Panc1 (cell line): ENCODE data around the gene TXNRD1. TPM values are rescaled to one million over a fixed set of nuclear protein-coding genes. Genes with fewer than 3 reads are reported as not detected.

ENCODE experiments used
- ATAC-seq: fragments of 200-7000 bp; cut with Tn5 transposase; 2 replicates; pipeline ENCODE4 v1.9.1; 2020; ENCODE audit warnings: mild to moderate bottlenecking, moderate library complexity
- BruUV-seq: library from RNA; stranded (reverse); fragments of 400-500 nt; replicated peaks from 2 replicates; lab custom pipeline; 2021; lab: Mats Ljungman, UMichigan
- CTCF ChIA-PET: fragments of 300-600 bp; sonication (Branson Sonifier 250); formaldehyde crosslinking; loops from one replicate; lab custom pipeline; 2022; ENCODE audit warnings: antibody characterized with exemption; lab: Charles Lee
- POLR2A ChIA-PET: fragments of 300-600 bp; sonication (Branson Sonifier 250); formaldehyde crosslinking; loops from one replicate; lab custom pipeline; 2022; ENCODE audit warnings: antibody characterized with exemption; lab: Charles Lee
- DNase-seq: peaks from one replicate; pipeline ENCODE4 v3.0.0-alpha.2; 2010; ENCODE audit warnings: low read depth, low spot score
- H3K27ac ChIP-seq: 2 replicates; pipeline ENCODE4 v1.5.1; 2011; ENCODE audit warnings: mild to moderate bottlenecking, low read length, inconsistent platforms
- H3K27me3 ChIP-seq: fragments of 200-500 bp; sonication (Bioruptor generic); 2 replicates; pipeline ENCODE4 v1.6.0; 2014; ENCODE audit warnings: low read length, inconsistent platforms; ENCODE audit not compliant: control insufficient read depth, insufficient read depth
- H3K36me3 ChIP-seq: fragments of 200-500 bp; sonication (Bioruptor generic); 2 replicates; pipeline ENCODE4 v1.5.1; 2014; ENCODE audit warnings: inconsistent platforms, mild to moderate bottlenecking, low read length, moderate library complexity; ENCODE audit not compliant: control insufficient read depth, insufficient read depth
- H3K4me1 ChIP-seq: 2 replicates; pipeline ENCODE4 v1.5.1; 2011; ENCODE audit warnings: inconsistent platforms, mild to moderate bottlenecking, low read length, moderate library complexity; ENCODE audit not compliant: control insufficient read depth, insufficient read depth
- H3K4me3 ChIP-seq, 2 experiments: 2 replicates each; pipeline ENCODE4 v1.5.1; 2011 to 2012; ENCODE audit warnings: low read depth in 2 of 2, low read length in 2 of 2, mild to moderate bottlenecking in 2 of 2, inconsistent platforms in 1 of 2, moderate library complexity in 1 of 2
- H3K9me3 ChIP-seq: fragments of 200-500 bp; sonication (Bioruptor generic); 2 replicates; pipeline ENCODE4 v1.5.1; 2014; ENCODE audit warnings: low read depth, mild to moderate bottlenecking, inconsistent platforms, low read length, moderate library complexity; ENCODE audit not compliant: control insufficient read depth, insufficient read depth
- POLR2AphosphoS5 ChIP-seq: IDR thresholded peaks from 2 replicates; pipeline ENCODE4 v1.6.1; 2012; ENCODE audit warnings: mild to moderate bottlenecking, low read depth, low read length, moderate library complexity
- SIN3A ChIP-seq: IDR thresholded peaks from 2 replicates; pipeline ENCODE4 v1.6.1; 2012; ENCODE audit warnings: low read depth, mild to moderate bottlenecking, low read length, moderate library complexity, borderline replicate concordance; ENCODE audit not compliant: insufficient read depth
- TCF7L2 ChIP-seq: IDR thresholded peaks from 2 replicates; pipeline ENCODE4 v1.6.1; 2011; ENCODE audit warnings: mild to moderate bottlenecking, low read depth, low read length, inconsistent platforms
- in situ Hi-C: cut with HindIII; loops from 2 replicates; pipeline ENCODE4 v1.10.0; 2016; ENCODE audit warnings: low sequenced_read_pairs, low pct_unique_long_range_greater_than_20kb
- intact Hi-C: fragments of 100-400 bp; cut with micrococcal nuclease; formaldehyde crosslinking; loops from one replicate; pipeline ENCODE4 v1.10.0; 2022; ENCODE audit not compliant: unreplicated experiment
- total RNA-seq: library from RNA; stranded (reverse); gene quantifications from one replicate; pipeline ENCODE4 v1.2.1, GENCODE V29; 2021; ENCODE audit not compliant: unreplicated experiment
- TF ChIP-seq, protein P1 (sequence below), 2 experiments: IDR thresholded peaks; 2 replicates each; pipeline ENCODE4 v1.6.1; 2011 to 2012; ENCODE audit warnings: low read depth in 2 of 2, control low read depth in 1 of 2, low read length in 1 of 2, mild to moderate bottlenecking in 1 of 2, moderate library complexity in 1 of 2; ENCODE audit not compliant: insufficient read depth in 1 of 2
- TF ChIP-seq, protein P2 (sequence below): fragments of 450-650 bp; IDR thresholded peaks from 2 replicates; pipeline ENCODE4 v1.5.1; 2017; ENCODE audit warnings: mild to moderate bottlenecking

The TXNRD1 gene
- total RNA-seq, 1 experiment from 2014 or later: 348 TPM

DNA sequence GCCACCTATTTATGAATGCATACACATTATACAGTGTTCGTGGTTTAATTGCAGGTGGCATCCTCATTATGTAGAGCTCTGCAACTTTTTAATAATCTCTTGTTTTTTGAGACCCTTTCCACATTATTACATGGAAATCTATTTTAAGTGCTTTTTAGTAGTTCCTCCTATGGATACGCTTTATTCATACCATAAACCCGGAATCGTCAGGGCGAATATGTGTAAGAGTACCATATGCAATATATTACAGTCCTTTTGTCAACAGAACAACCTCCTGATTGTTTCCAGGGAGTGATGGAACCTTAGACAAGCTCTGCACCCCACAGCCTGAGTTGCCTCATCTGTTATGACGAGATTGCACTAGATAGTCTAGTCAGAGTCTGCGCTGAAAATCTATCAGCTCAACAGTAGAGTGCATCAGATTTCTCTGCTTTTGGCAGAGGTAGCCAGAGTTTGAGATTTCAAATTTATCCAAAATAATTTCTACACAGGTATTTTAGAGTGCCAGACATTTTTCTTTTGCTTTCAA, 121.5 kb downstream of the TXNRD1 start:
- Histone ChIP-seq H3K4me3 (no peak overlapping the region), H3K27ac (no peak overlapping the region), H3K9me3 (no peaks in the 10 kb centered on the region), H3K36me3 (peaks cover 61% of the 10 kb centered on the region), H3K27me3 (no peaks in the 10 kb centered on the region), H3K4me1 (peaks cover 31% of the 10 kb centered on the region)
- in situ Hi-C loops (no loop called here), intact Hi-C loops (no loop called here)
- no peak for DNase-seq
- no TSS peak for BruUV-seq
- POLR2A ChIA-PET: interaction anchor here (0.6 kb wide), 1 partner anchor 110 kb away, joined by 7 read pairs; no protein-coding TSS in a partner anchor
- ATAC-seq: no peak
- CTCF ChIA-PET: no interaction called here
- TF ChIP-seq, protein P1, sequence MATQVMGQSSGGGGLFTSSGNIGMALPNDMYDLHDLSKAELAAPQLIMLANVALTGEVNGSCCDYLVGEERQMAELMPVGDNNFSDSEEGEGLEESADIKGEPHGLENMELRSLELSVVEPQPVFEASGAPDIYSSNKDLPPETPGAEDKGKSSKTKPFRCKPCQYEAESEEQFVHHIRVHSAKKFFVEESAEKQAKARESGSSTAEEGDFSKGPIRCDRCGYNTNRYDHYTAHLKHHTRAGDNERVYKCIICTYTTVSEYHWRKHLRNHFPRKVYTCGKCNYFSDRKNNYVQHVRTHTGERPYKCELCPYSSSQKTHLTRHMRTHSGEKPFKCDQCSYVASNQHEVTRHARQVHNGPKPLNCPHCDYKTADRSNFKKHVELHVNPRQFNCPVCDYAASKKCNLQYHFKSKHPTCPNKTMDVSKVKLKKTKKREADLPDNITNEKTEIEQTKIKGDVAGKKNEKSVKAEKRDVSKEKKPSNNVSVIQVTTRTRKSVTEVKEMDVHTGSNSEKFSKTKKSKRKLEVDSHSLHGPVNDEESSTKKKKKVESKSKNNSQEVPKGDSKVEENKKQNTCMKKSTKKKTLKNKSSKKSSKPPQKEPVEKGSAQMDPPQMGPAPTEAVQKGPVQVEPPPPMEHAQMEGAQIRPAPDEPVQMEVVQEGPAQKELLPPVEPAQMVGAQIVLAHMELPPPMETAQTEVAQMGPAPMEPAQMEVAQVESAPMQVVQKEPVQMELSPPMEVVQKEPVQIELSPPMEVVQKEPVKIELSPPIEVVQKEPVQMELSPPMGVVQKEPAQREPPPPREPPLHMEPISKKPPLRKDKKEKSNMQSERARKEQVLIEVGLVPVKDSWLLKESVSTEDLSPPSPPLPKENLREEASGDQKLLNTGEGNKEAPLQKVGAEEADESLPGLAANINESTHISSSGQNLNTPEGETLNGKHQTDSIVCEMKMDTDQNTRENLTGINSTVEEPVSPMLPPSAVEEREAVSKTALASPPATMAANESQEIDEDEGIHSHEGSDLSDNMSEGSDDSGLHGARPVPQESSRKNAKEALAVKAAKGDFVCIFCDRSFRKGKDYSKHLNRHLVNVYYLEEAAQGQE (IDR thresholded peaks at IDR 0.05; ENCODE audit: insufficient read depth in 1 of 2, low read depth in 2 of 2, low read length in 1 of 2): no peak
- TF ChIP-seq TCF7L2: no peak
- no peak for TF ChIP-seq SIN3A
- TF ChIP-seq, protein P2, sequence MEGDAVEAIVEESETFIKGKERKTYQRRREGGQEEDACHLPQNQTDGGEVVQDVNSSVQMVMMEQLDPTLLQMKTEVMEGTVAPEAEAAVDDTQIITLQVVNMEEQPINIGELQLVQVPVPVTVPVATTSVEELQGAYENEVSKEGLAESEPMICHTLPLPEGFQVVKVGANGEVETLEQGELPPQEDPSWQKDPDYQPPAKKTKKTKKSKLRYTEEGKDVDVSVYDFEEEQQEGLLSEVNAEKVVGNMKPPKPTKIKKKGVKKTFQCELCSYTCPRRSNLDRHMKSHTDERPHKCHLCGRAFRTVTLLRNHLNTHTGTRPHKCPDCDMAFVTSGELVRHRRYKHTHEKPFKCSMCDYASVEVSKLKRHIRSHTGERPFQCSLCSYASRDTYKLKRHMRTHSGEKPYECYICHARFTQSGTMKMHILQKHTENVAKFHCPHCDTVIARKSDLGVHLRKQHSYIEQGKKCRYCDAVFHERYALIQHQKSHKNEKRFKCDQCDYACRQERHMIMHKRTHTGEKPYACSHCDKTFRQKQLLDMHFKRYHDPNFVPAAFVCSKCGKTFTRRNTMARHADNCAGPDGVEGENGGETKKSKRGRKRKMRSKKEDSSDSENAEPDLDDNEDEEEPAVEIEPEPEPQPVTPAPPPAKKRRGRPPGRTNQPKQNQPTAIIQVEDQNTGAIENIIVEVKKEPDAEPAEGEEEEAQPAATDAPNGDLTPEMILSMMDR: no peak
- no peak for TF ChIP-seq POLR2AphosphoS5

DNA sequence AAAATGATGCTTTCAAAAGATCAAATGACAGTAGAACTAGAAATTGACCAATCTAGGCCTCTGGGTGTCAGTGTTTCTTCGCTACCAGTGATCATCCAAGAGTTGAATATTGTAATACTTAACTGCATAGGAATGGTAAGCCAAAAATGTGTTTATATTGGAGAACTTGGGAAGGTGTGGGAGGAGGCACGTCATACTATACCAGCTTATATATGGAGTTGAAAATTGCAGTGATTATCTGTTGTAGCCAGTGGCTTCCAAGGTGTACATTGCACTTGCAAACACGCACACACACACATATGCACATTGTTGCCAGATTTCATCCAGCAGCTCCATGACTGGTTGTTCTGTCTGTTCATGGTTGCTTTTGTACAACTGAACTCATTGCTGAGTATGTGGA, 124.1 kb downstream of the TXNRD1 start:
- ATAC-seq (peak; percentile 10; the same call in 1 of the 2 replicates), DNase-seq (no peak)
- H3K36me3 ChIP-seq: peaks cover 46% of the 10 kb centered on the region
- CTCF ChIA-PET: no interaction called here
- no peak overlapping the region for H3K4me3 ChIP-seq
- TF ChIP-seq TCF7L2 (no peak), POLR2AphosphoS5 (peak; percentile 48; the same call in 1 of the 2 replicates)
- POLR2A ChIA-PET: interaction anchor here (0.5 to 0.7 kb wide), 2 partner anchors 62 to 134 kb away, joined by 3 to 8 read pairs; no protein-coding TSS in a partner anchor
- H3K27ac ChIP-seq: no peak overlapping the region
- H3K27me3 ChIP-seq: no peaks in the 10 kb centered on the region
- intact Hi-C loops: no loop called here
- BruUV-seq: TSS peak; percentile 7
- in situ Hi-C loops: no loop called here
- no peaks in the 10 kb centered on the region for H3K9me3 ChIP-seq
- peaks cover 38% of the 10 kb centered on the region for H3K4me1 ChIP-seq

DNA sequence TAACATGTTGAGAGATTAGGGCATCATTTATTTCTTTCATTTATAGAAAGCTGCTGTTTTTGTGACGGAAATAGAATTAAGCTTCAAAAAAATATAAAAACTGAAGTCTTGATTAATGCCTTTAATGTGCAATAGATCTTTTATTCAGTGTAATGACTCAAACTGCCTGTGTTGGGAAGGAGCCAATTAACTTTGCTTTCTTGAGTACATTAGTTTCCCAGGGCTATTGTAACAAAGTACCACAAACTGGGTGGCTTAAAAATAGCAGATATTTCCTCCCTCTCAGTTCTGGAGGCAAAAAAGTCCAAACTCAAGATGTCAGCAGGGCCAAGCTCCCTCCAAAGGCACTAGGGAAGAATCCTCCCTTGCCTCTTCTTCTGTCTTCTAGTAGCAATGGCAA, 124.6 kb downstream of the TXNRD1 start:
- TF ChIP-seq, protein P2: no peak
- TF ChIP-seq SIN3A: no peak
- H3K9me3 ChIP-seq: no peaks in the 10 kb centered on the region
- no TSS peak for BruUV-seq
- ChIA-PET POLR2A (interaction anchor here (0.7 kb wide), 1 partner anchor 135 kb away, joined by 3 read pairs; no protein-coding TSS in a partner anchor), CTCF (no interaction called here)
- H3K27ac ChIP-seq: no peak overlapping the region; the same call in 1 of the 2 replicates
- intact Hi-C loops (no loop called here), in situ Hi-C loops (no loop called here)
- peaks cover 45% of the 10 kb centered on the region for H3K36me3 ChIP-seq
- H3K4me3 ChIP-seq: no peak overlapping the region
- ATAC-seq (no peak), DNase-seq (no peak)
- peaks cover 37% of the 10 kb centered on the region for H3K4me1 ChIP-seq
- no peaks in the 10 kb centered on the region for H3K27me3 ChIP-seq
